22Rv1 (cell line): ENCODE measurements around the gene BMF.

Experiments
- CTCF ChIP-seq: fragments of 450-650 bp; IDR thresholded peaks from 2 replicates; pipeline ENCODE4 v1.5.1; 2017; ENCODE audit warnings: mild to moderate bottlenecking
- ZFX ChIP-seq: fragments of 450-650 bp; IDR thresholded peaks from 2 replicates; pipeline ENCODE4 v1.6.1; 2017; ENCODE audit warnings: antibody characterized with exemption, borderline replicate concordance

- TF ChIP-seq CTCF, result peak; percentile 68
- no peak for TF ChIP-seq ZFX
Observed at GRCh38 chr15:40108855-40109735, at the start of gene BMF.
